Fibroblast of lung (primary cell): ENCODE measurements around the gene PTPN14.

ENCODE experiments used
- EZH2 ChIP-seq: IDR thresholded peaks from 2 replicates; pipeline ENCODE4 v1.5.1; 2012; ENCODE audit warnings: low read length, control low read depth, mild to moderate bottlenecking; ENCODE audit errors: missing control alignments
- TF ChIP-seq, protein P1 (sequence below), 2 donors: IDR thresholded peaks in 1 of 2; conservative IDR thresholded peaks in 1 of 2; 1 replicate in 1 of 2; 2 replicates in 1 of 2; pipeline ENCODE4 v1.5.1; 2011 to 2012; ENCODE audit warnings: low read length in 2 of 2, control low read depth in 1 of 2, inconsistent platforms in 1 of 2, low read depth in 1 of 2, mild to moderate bottlenecking in 1 of 2

DNA sequence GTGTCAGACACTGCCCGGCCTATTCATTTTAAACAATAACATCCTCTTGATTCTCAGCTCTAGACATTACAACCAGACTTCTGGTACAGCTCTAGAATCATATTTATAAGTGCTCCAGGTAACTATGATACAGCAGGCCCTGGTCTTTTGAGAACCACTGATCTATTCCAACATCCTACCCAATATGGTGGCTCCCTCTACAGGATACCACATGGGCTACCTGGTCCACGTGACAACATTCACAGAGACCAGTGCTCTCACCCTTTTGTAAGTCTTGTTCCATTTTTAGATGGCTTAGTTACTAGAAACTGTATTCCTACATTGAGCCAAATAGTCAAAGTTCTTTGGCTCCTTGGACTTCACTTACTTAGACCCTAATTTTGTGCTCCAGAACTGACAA lies 102.9 kb downstream of the PTPN14 start:
- TF ChIP-seq, protein P1, sequence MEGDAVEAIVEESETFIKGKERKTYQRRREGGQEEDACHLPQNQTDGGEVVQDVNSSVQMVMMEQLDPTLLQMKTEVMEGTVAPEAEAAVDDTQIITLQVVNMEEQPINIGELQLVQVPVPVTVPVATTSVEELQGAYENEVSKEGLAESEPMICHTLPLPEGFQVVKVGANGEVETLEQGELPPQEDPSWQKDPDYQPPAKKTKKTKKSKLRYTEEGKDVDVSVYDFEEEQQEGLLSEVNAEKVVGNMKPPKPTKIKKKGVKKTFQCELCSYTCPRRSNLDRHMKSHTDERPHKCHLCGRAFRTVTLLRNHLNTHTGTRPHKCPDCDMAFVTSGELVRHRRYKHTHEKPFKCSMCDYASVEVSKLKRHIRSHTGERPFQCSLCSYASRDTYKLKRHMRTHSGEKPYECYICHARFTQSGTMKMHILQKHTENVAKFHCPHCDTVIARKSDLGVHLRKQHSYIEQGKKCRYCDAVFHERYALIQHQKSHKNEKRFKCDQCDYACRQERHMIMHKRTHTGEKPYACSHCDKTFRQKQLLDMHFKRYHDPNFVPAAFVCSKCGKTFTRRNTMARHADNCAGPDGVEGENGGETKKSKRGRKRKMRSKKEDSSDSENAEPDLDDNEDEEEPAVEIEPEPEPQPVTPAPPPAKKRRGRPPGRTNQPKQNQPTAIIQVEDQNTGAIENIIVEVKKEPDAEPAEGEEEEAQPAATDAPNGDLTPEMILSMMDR (conservative IDR thresholded peaks at IDR 0.05 in 1 of 2, IDR thresholded peaks at IDR 0.05 in 1 of 2; ENCODE audit: low read depth in 1 of 2, low read length in 2 of 2) = no peak
- no peak for TF ChIP-seq EZH2
